WERI-Rb-1 (cell line): ENCODE results near the gene LRRC37A.
A peak's percentile ranks its signal among the peaks of the same experiment; 100 is the strongest.
"Not testable (repeated sequence)": the region's sequence is repeated elsewhere in the genome, so short reads cannot be mapped to it uniquely, and the experiment has no call there.

ENCODE experiments used
- DNase-seq: peaks from one replicate; pipeline ENCODE4 v3.0.0-alpha.2; 2020
- H3K27ac ChIP-seq: fragments of 250-450 bp; sonication (Bioruptor Pico); 2 replicates; pipeline ENCODE4 v1.5.1; 2020; ENCODE audit warnings: mild to moderate bottlenecking, moderate library complexity
- H3K27me3 ChIP-seq: fragments of 250-450 bp; sonication (Bioruptor Pico); 2 replicates; pipeline ENCODE4 v1.5.1; 2021; ENCODE audit warnings: mild to moderate bottlenecking, low read depth, moderate library complexity; ENCODE audit not compliant: insufficient read depth, severe bottlenecking
- H3K36me3 ChIP-seq: fragments of 250-450 bp; sonication (Bioruptor Pico); 2 replicates; pipeline ENCODE4 v1.5.1; 2020; ENCODE audit warnings: mild to moderate bottlenecking, moderate library complexity
- H3K4me3 ChIP-seq: 2 replicates; pipeline ENCODE4 v1.5.1; 2011; ENCODE audit warnings: low read depth, mild to moderate bottlenecking, control low read depth, low read length
- H3K9me3 ChIP-seq: fragments of 250-450 bp; sonication (Bioruptor Pico); 2 replicates; pipeline ENCODE4 v1.5.1; 2021; ENCODE audit warnings: mild to moderate bottlenecking, moderate library complexity; ENCODE audit not compliant: severe bottlenecking
- TF ChIP-seq, protein P1 (sequence below): IDR thresholded peaks from 2 replicates; pipeline ENCODE4 v1.5.1; 2011; ENCODE audit warnings: low read depth, mild to moderate bottlenecking, control low read depth, inconsistent platforms, low read length

LRRC37A gene

DNA sequence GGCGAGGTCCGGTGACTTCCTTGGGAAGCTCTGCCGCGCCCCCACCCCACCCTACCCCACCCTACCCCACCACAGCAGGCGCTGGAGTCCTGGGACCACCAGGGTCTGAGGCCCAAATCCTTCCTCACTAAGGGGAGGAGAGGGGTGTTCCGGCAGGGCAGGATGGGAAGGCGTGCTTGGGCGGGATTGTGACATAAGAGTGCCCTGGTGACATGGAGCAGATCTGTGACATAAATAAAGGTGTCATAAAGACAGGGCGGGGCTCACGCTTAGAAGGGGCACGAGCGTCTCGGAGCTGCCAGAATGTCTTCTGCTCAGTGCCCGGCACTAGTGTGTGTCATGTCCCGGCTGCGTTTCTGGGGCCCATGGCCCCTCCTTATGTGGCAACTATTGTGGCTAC lies at the start of gene LRRC37A:
Gene LRRC37A (plus strand): TSS at position 301 of the 400 bp plus-strand sequence. CDS start 3 bp downstream, at position 304.
- not testable (repeated sequence) for H3K27ac ChIP-seq, DNase-seq, H3K27me3 ChIP-seq, H3K4me3 ChIP-seq, H3K9me3 ChIP-seq, H3K36me3 ChIP-seq

DNA sequence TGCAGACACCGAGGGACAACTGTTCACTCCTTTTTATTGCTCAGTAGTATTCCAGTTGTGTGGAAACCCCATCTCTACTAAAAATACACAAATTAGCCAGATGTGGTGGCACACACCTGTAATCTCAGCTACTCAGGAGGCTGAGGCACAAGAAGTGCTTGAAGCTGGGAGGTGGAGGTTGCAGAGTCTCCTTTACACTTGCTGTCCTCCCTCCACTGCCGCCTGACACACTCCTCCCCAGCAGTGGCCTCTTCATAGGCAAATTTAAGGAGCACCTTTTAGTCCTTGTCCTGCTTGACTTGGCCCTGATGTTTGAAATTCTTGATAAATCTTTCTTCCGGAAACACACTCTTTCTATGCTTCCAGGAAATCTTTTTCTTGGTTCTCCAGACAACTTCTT lies 45.8 kb upstream of the LRRC37A start:
- not testable (repeated sequence) for H3K27ac ChIP-seq, H3K9me3 ChIP-seq, DNase-seq, H3K4me3 ChIP-seq, H3K36me3 ChIP-seq, H3K27me3 ChIP-seq

DNA sequence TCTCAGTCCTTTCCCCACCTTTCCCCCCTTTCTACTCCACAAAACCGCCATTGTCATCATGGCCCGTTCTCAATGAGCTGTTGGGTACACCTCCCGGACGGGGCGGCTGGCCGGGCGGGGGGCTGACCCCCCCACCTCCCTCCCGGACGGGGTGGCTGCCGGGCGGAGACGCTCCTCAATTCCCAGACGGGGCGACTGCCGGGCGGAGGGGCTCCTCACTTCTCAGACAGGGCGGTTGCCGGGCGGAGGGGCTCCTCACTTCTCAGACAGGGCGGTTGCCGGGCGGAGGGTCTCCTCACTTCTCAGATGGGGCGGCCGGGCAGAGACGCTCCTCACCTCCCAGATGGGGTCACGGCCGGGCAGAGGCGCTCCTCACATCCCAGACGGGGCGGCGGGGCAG lies 42.1 kb upstream of the LRRC37A start:
- H3K27ac ChIP-seq, H3K9me3 ChIP-seq, DNase-seq, H3K4me3 ChIP-seq, H3K36me3 ChIP-seq, H3K27me3 ChIP-seq: not testable (repeated sequence)

DNA sequence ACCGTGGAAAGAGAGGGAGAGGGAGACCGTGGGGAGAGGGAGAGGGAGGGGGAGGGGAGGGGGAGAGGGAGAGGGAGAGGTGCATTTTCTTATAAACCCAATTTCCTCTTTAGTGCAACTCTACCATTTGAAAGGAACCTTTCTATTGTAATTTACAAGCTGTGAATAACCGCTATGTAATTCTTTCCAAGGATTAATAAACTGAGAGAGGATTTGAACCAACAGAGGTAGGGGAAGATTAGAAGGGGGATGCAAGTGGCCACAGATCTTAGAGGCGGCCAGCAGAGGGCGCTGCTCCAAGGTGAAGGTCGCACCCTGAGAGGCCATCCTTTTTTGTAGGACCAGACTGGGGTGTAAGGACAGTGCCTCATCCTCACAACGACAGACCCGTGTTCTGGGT lies 41.2 kb upstream of the LRRC37A start:
- TF ChIP-seq, protein P1, sequence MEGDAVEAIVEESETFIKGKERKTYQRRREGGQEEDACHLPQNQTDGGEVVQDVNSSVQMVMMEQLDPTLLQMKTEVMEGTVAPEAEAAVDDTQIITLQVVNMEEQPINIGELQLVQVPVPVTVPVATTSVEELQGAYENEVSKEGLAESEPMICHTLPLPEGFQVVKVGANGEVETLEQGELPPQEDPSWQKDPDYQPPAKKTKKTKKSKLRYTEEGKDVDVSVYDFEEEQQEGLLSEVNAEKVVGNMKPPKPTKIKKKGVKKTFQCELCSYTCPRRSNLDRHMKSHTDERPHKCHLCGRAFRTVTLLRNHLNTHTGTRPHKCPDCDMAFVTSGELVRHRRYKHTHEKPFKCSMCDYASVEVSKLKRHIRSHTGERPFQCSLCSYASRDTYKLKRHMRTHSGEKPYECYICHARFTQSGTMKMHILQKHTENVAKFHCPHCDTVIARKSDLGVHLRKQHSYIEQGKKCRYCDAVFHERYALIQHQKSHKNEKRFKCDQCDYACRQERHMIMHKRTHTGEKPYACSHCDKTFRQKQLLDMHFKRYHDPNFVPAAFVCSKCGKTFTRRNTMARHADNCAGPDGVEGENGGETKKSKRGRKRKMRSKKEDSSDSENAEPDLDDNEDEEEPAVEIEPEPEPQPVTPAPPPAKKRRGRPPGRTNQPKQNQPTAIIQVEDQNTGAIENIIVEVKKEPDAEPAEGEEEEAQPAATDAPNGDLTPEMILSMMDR = peak; percentile 80
- H3K27ac ChIP-seq, H3K4me3 ChIP-seq, H3K27me3 ChIP-seq, H3K9me3 ChIP-seq, H3K36me3 ChIP-seq: not testable (repeated sequence)
- peak; percentile 84 for DNase-seq

DNA sequence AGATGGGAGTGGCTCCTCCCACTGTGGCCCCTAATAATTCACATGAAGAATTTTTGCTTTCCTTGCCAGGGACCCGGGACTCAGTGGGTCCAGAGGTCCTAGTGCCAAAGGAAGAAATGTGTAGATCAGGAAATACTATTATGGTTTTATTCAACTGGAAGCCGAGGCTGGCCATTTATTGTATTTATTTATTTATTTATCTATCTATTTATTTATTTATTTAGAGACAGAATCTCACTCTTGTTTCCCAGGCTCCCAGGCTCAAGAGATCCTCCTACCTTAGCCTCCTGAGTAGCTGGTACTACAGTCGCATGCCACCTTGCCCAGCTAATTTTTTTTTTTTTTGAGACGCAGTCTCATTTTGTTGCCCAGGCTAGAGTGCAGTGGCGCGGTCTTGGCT lies 40.7 kb upstream of the LRRC37A start:
- H3K27ac ChIP-seq, H3K9me3 ChIP-seq, H3K36me3 ChIP-seq, DNase-seq, H3K4me3 ChIP-seq, H3K27me3 ChIP-seq: not testable (repeated sequence)

DNA sequence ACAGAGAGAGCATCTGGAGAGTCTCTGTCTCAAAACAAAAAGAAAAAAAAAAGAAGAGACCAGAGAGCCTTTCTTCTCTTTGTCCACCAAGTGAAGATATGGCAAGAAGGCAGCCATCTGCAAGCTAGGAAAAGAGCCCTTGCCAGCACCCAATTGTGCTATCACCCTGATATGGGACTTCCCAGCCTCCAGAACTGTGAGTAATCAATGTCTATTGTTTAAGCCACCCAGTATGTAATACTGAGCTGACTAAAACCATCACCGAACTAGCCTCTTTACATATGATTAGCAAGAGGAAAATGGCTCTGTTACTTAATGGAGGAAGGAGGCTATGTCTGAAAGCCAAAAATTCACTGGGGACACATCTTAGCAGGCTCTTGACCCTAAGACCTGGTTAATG lies 38.6 kb upstream of the LRRC37A start:
- H3K36me3 ChIP-seq, H3K27me3 ChIP-seq, H3K27ac ChIP-seq, DNase-seq, H3K4me3 ChIP-seq: not testable (repeated sequence)
- H3K9me3 ChIP-seq = peaks cover 11% of the 10 kb centered on the region

DNA sequence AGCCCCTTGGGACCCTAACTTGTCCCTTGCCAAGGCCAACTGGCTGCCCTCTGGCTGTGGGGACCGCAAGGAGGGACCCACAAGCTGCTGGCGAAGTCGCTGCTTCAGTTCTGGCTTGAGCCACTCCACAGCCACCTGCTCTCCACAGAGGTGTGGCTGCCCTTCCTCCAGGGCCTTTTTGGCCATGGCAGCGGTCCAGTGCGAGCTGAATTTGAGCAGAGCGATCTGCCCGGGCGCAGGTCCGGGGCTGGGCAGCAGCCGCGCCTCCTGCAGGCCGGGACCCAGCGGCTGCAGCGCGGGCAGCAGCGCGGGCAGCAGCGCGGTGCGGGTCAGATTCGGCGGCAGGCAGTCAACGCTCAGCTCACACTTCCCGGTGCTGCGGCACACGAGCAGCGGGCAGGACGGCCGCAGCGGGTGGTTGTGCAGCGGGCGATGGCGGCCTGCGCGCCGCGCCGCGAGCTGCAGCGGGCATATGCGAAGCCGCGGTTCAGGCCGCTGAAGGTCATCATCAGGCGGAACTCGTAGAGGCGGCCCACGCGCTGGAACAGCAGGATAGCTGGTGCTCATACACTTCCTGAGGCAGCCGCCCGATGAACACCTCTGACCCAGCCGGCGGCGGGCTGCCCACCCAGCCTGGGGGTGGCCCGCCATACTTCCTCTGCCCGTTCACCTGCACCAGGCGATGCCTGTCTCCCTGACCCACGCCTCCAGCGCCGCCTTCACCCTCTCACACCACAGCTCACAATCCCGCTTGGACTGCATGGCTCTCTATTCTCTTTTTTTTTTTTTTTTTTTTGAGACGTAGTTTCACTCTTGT lies 34.9 kb upstream of the LRRC37A start:
- not testable (repeated sequence) for H3K36me3 ChIP-seq, DNase-seq, H3K27me3 ChIP-seq, H3K4me3 ChIP-seq, H3K9me3 ChIP-seq, H3K27ac ChIP-seq

DNA sequence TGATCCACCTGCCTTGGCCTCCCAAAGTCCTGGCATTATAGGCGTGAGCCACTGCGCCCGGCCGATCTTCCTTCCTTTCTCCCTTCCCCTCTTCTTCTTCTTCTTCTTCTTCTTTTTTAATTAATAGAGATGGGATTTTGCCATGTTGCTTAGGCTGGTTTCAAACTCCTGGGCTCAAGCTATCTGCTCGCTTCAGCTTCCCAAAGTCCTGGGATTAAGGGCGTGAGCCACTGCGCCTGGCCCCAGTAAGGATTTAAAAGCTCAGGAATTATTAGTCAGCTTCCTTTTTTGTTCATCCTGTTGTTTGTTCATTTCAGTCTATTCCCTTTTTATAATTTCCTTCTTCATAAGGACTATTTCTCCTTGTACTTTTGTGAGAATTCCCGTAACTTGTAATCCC lies 32.7 kb upstream of the LRRC37A start:
- H3K4me3 ChIP-seq = no peak overlapping the region
- peaks cover 6% of the 10 kb centered on the region for H3K9me3 ChIP-seq
- peak overlapping the region; percentile 55 for H3K27ac ChIP-seq
- peaks cover 3% of the 10 kb centered on the region for H3K36me3 ChIP-seq
- DNase-seq = peak; percentile 82
- TF ChIP-seq, protein P1 = no peak
- H3K27me3 ChIP-seq = no peaks in the 10 kb centered on the region
